ENCODE results near the gene MRGPRD. TPM values are rescaled to one million over a fixed set of nuclear protein-coding genes. Genes with fewer than 3 reads are reported as not detected.

MRGPRD gene
- total RNA-seq, 1 experiment from 2014 or later: not detected

GRCh38 chr11:68998390-68998911 is 17.7 kb upstream of the MRGPRD start:
- H3K4me1 Mint-ChIP-seq: peaks cover 3% of the 10 kb centered on the region; the same call in 1 of the 2 replicates
- no peak overlapping the region for H3K27ac Mint-ChIP-seq
- ChIA-PET POLR2A (interaction anchor here (1.3 kb wide), 1 partner anchor 13 kb away, joined by 3 read pairs; no protein-coding TSS in a partner anchor), CTCF (interaction anchor here (0.6 to 1.5 kb wide), 3 partner anchors 15 to 217 kb away, joined by 3 to 6 read pairs (median 3); partner anchors contain the start of gene MRGPRF)
- ATAC-seq: no peak
- DNase-seq (ENCODE audit: low spot score): peak; percentile 8
- H3K9me3 Mint-ChIP-seq: no peaks in the 10 kb centered on the region
- no peaks in the 10 kb centered on the region for H3K27me3 Mint-ChIP-seq (ENCODE audit: low read depth)
- H3K36me3 Mint-ChIP-seq: no peaks in the 10 kb centered on the region
- no peak overlapping the region for H3K4me3 Mint-ChIP-seq
- TF ChIP-seq CREB1 (CRISPR knock-in tag; IDR thresholded peaks at IDR 0.05): no peak
- TF ChIP-seq ATF3 (CRISPR knock-in tag; conservative IDR thresholded peaks at IDR 0.05): no peak
- TF ChIP-seq, protein P1, sequence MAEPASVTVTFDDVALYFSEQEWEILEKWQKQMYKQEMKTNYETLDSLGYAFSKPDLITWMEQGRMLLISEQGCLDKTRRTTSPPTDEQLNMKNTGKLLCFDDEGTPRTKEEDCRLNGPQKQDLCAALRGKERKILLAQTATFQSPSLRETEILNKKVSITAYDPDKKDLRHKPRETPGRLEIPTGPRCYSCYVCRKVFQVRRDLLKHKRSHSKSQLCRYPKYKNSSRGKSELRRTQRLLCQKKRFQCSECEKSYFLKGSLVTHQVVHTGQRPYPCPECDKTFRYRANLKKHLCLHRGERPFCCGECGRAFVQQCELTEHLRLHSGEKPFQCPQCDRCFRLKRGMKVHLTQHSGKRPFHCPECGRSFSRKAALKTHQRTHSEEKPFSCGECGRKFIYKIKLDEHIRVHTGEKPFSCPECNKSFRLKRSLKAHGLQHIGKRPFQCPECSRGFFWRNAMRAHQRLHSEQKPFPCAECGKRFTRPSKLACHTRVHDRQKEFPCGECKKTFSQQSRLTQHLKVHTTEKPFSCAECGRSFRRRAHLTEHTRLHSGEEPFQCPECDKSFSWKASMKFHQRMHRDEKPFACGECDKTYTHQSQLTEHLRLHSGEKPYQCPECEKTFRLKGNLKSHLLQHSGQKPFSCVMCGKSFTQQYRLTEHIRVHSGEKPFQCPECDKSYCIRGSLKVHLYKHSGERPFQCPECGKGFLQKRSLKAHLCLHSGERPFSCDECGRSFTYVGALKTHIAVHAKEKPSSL (CRISPR knock-in tag; conservative IDR thresholded peaks at IDR 0.05): no peak

GRCh38 chr11:68997995-68998348 is 17.2 kb upstream of the MRGPRD start:
- Mint-ChIP-seq H3K27me3 (ENCODE audit: low read depth) (no peaks in the 10 kb centered on the region), H3K4me3 (no peak overlapping the region), H3K36me3 (no peaks in the 10 kb centered on the region), H3K9me3 (no peaks in the 10 kb centered on the region), H3K27ac (no peak overlapping the region), H3K4me1 (peaks cover 3% of the 10 kb centered on the region; the same call in 1 of the 2 replicates)
- ChIA-PET CTCF (interaction anchor here (0.6 to 1.5 kb wide), 3 partner anchors 15 to 217 kb away, joined by 3 to 6 read pairs (median 3); partner anchors contain the start of gene MRGPRF), POLR2A (interaction anchor here (1.3 kb wide), 1 partner anchor 13 kb away, joined by 3 read pairs; no protein-coding TSS in a partner anchor)
- DNase-seq (ENCODE audit: low spot score) (no peak), ATAC-seq (no peak)
- TF ChIP-seq SP1 (CRISPR knock-in tag; conservative IDR thresholded peaks at IDR 0.05) (no peak), ATF1 (CRISPR knock-in tag; IDR thresholded peaks at IDR 0.05) (no peak), NFATC4 (CRISPR knock-in tag; IDR thresholded peaks at IDR 0.05) (no peak), TEAD4 (CRISPR knock-in tag; IDR thresholded peaks at IDR 0.05) (no peak), ZNF263 (CRISPR knock-in tag; IDR thresholded peaks at IDR 0.05; ENCODE audit: low read depth) (no peak), ZSCAN18 (CRISPR knock-in tag; IDR thresholded peaks at IDR 0.05) (no peak), ZNF423 (CRISPR knock-in tag; IDR thresholded peaks at IDR 0.05) (no peak), ZNF121 (CRISPR knock-in tag; IDR thresholded peaks at IDR 0.05) (no peak), MXD4 (CRISPR knock-in tag; IDR thresholded peaks at IDR 0.05; ENCODE audit: borderline replicate concordance) (no peak), PRDM15 (CRISPR knock-in tag; IDR thresholded peaks at IDR 0.05) (no peak), RORB (CRISPR knock-in tag; IDR thresholded peaks at IDR 0.05) (no peak)
- TF ChIP-seq, protein P2, sequence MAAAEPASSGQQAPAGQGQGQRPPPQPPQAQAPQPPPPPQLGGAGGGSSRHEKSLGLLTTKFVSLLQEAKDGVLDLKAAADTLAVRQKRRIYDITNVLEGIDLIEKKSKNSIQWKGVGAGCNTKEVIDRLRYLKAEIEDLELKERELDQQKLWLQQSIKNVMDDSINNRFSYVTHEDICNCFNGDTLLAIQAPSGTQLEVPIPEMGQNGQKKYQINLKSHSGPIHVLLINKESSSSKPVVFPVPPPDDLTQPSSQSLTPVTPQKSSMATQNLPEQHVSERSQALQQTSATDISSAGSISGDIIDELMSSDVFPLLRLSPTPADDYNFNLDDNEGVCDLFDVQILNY (CRISPR knock-in tag; IDR thresholded peaks at IDR 0.05): no peak

All from WTC11 (cell line).